RPMI7951 (cell line): ENCODE measurements around the gene ALKBH3. TPM values are rescaled to one million over a fixed set of nuclear protein-coding genes. Genes with fewer than 3 reads are reported as not detected.

Experiments used
- DNase-seq: peaks from one replicate; pipeline ENCODE4 v3.0.0-alpha.2; 2012; ENCODE audit warnings: low read depth
- total RNA-seq: library from RNA; depleted of rRNA; stranded (reverse); fragments of >200 nt; shearing (Covaris generic); gene quantifications from 2 replicates; pipeline ENCODE4 v1.2.3, GENCODE V29; 2014

ALKBH3 gene
- total RNA-seq, 1 experiment from 2014 or later: 39.2 TPM

- DNase-seq: no peak
These were observed 13.9 kb downstream of the ALKBH3 start for GRCh38 chr11:43894546-43894945.

GRCh38 chr11:43895601-43896000 is 15.0 kb downstream of the ALKBH3 start:
- no peak for DNase-seq

- DNase-seq: no peak
These were observed 17.9 kb downstream of the ALKBH3 start for GRCh38 chr11:43898574-43898973.

- DNase-seq: no peak
These were observed 18.5 kb downstream of the ALKBH3 start for GRCh38 chr11:43899094-43899493.

- DNase-seq: no peak
These were observed 20.9 kb downstream of the ALKBH3 start for GRCh38 chr11:43901551-43901950.

- no peak for DNase-seq
These were observed 22.4 kb downstream of the ALKBH3 start for GRCh38 chr11:43903078-43903477.

GRCh38 chr11:43903969-43904368 is 23.3 kb downstream of the ALKBH3 start:
- DNase-seq: no peak

GRCh38 chr11:43904742-43905535 is 24.3 kb downstream of the ALKBH3 start:
- peak; percentile 2 for DNase-seq

- DNase-seq: peak; percentile 27
These were observed 25.2 kb downstream of the ALKBH3 start for GRCh38 chr11:43905813-43906241.

- no peak for DNase-seq
These were observed 26.7 kb downstream of the ALKBH3 start for GRCh38 chr11:43907028-43907975.

GRCh38 chr11:43908191-43908590 is 27.6 kb downstream of the ALKBH3 start:
- no peak for DNase-seq

GRCh38 chr11:43908683-43909082 is 28.1 kb downstream of the ALKBH3 start:
- no peak for DNase-seq

- DNase-seq: no peak
These were observed 33.3 kb downstream of the ALKBH3 start for GRCh38 chr11:43913829-43914380.

GRCh38 chr11:43914466-43914865 is 33.8 kb downstream of the ALKBH3 start:
- no peak for DNase-seq

GRCh38 chr11:43916621-43917020 is 36.0 kb downstream of the ALKBH3 start:
- no peak for DNase-seq

- DNase-seq: no peak
These were observed 37.2 kb downstream of the ALKBH3 start for GRCh38 chr11:43917851-43918250.

GRCh38 chr11:43918662-43919061 is 38.0 kb downstream of the ALKBH3 start:
- no peak for DNase-seq

GRCh38 chr11:43919852-43920597 is 39.4 kb downstream of the ALKBH3 start:
- no peak for DNase-seq

GRCh38 chr11:43920598-43921419 is 40.2 kb downstream of the ALKBH3 start:
- DNase-seq: peak; percentile 98

- DNase-seq: no peak
These were observed 41.1 kb downstream of the ALKBH3 start for GRCh38 chr11:43921561-43922294.
